Fibroblast of mammary gland (primary cell): Measurements from ENCODE around the gene AFP.

ENCODE experiments used
- DNase-seq: peaks from one replicate; pipeline ENCODE4 v3.0.0-alpha.2; 2010; ENCODE audit warnings: low read depth
- H3K4me3 ChIP-seq: 2 replicates; pipeline ENCODE4 v1.5.1; 2011; ENCODE audit warnings: low read depth, mild to moderate bottlenecking, low read length, moderate library complexity; ENCODE audit not compliant: control insufficient read depth
- CTCF ChIP-seq: conservative IDR thresholded peaks from 2 replicates; pipeline ENCODE4 v1.5.1; 2011; ENCODE audit warnings: low read depth, low read length, inconsistent platforms; ENCODE audit not compliant: control insufficient read depth, insufficient read depth

The AFP gene

GRCh38 chr4:73479323-73479722 lies 43.3 kb downstream of the AFP start:
- DNase-seq: no peak
- no peak overlapping the region for H3K4me3 ChIP-seq
- TF ChIP-seq CTCF: no peak

- H3K4me3 ChIP-seq: no peak within 1 kb of the TSS
- TF ChIP-seq CTCF: no peak
- no peak for DNase-seq
Measured at GRCh38 chr4:73481358-73481757, 45.3 kb downstream of the AFP start, which contains the start of gene AFM. TSS of gene AFM (plus strand) at chr4:73481745. CDS start at chr4:73481776, 31 bp downstream.

DNA sequence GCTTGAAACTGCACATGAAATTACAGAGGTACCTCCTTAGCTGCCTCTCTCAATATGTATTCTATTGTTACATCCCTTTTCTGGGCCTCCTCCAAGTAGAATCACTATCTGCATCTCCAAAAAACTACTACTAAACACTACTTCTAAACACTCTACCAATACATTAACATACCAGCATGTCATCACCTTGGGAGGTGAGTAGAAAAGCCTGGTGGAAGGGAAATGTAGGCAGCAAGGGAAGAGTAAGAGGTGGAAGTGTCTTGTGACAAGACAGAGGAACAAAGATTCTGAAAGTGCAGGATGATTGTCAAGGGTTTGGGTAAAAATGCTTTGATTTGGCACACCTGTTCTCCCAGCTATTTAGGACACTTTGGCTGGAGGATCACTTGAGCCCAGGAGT lies 49.1 kb downstream of the AFP start:
- H3K4me3 ChIP-seq: no peak overlapping the region
- no peak for TF ChIP-seq CTCF
- no peak for DNase-seq

DNA sequence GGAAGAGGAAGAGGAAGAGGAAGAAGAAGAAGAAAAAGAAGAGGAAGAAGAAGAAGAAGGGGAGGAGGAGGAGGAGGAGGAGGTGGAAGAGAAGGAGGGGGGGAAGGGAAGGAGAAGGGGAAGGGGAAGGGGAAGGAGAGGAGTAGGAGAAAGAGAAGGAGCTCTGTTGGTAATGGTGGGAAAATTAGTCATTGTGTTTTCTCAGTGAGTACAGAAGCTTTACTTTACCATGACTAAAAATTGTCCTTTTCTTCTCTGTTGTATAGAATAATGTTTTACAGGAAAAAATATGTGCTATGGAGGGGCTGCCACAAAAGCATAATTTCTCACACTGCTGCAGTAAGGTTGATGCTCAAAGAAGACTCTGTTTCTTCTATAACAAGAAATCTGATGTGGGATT lies 49.6 kb downstream of the AFP start:
- TF ChIP-seq CTCF: no peak
- no peak overlapping the region for H3K4me3 ChIP-seq
- DNase-seq: no peak

GRCh38 chr4:73486497-73486896 lies 50.5 kb downstream of the AFP start:
- DNase-seq: no peak
- no peak for TF ChIP-seq CTCF
- H3K4me3 ChIP-seq: no peak overlapping the region

DNA sequence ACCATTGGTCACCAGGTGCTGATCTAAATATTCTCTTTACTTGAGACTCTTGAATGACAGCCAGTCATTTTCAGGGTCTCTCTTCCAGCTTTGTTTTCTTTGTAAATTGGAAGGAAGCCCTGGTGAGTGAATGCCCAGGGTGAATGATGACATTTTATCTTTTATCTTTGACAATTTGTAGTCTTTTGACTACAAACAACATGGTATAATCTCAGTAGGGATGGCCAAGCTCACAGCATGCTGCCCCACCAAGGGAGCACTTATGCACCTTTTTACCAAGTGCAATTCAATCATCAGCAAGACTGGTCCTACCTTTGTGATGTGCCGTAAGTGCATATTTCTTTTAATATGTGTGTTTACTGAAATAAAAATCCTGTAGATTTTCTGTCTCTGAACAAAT lies 51.2 kb downstream of the AFP start:
- no peak overlapping the region for H3K4me3 ChIP-seq
- DNase-seq: no peak
- no peak for TF ChIP-seq CTCF
